ENCODE results near the gene MRGPRE.

MRGPRE gene

DNA sequence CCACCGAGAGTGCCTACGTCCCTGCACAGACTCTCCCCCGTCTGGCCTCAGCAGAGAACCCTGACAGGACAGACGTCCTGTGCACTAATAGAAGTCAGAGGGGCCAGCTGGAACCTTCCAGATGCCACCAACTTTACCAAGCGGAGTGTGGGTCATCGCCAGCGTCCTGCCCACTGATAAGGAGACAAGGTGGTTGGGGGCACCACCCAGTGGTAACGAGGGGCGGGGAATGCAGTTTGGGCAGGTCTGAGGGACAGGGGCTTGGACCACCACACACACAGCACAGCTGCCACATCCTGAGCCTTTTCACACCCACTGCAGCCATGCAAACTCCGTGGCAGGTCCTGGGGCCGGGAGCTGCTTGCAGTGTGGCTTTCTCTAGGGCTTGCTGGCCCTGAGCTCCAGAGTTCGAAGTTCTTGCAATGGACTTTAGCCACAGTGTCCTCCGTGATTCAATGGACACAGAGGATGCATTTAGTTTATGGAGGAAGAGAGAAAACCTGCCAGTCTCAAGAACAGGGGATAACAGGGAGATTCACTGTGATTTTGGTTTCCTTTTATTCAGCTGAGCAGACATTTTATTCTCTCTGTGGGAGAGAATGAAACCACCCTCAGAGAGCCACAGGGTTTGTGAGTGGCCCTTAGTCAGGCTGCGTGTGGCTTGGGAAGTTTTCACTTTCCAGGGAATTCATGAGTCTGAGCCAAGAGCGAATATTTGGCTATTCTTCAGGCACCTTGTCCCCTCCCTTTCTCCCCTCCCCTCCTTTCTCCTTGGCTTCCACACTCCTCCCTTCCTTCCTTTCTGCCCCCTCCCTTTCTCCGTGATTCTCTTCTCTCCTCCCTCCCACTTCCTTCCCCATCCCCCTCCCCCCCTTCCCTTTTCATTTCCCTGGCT, 26.7 kb downstream of the MRGPRE start:
- Histone ChIP-seq H3K36me3 (ENCODE audit: insufficient read depth, insufficient read length, low read length) (no peaks in the 10 kb centered on the region), H3K9ac (ENCODE audit: insufficient read length, low read depth) (peak overlapping the region; percentile 25), H3K27me3 (ENCODE audit: insufficient read depth, insufficient read length) (peaks cover 71% of the 10 kb centered on the region), H3K9me3 (ENCODE audit: insufficient read depth, low read length) (peaks cover 11% of the 10 kb centered on the region; the same call in 1 of the 2 replicates), H3K4me3 (ENCODE audit: insufficient read length, low read depth) (no peak overlapping the region), H3K4me1 (ENCODE audit: insufficient read depth, insufficient read length) (peaks cover 11% of the 10 kb centered on the region)
- TF ChIP-seq ZNF274 (IDR thresholded peaks at IDR 0.05; ENCODE audit: low read depth, low read length) = no peak
- no peak for TF ChIP-seq SUZ12 (IDR thresholded peaks at IDR 0.05; ENCODE audit: extremely low read depth, insufficient read depth, insufficient read length)
- no peak for TF ChIP-seq YY1 (IDR thresholded peaks at IDR 0.05; ENCODE audit: insufficient read depth, insufficient read length)
- no peak for DNase-seq (ENCODE audit: low read depth, low spot score)

DNA sequence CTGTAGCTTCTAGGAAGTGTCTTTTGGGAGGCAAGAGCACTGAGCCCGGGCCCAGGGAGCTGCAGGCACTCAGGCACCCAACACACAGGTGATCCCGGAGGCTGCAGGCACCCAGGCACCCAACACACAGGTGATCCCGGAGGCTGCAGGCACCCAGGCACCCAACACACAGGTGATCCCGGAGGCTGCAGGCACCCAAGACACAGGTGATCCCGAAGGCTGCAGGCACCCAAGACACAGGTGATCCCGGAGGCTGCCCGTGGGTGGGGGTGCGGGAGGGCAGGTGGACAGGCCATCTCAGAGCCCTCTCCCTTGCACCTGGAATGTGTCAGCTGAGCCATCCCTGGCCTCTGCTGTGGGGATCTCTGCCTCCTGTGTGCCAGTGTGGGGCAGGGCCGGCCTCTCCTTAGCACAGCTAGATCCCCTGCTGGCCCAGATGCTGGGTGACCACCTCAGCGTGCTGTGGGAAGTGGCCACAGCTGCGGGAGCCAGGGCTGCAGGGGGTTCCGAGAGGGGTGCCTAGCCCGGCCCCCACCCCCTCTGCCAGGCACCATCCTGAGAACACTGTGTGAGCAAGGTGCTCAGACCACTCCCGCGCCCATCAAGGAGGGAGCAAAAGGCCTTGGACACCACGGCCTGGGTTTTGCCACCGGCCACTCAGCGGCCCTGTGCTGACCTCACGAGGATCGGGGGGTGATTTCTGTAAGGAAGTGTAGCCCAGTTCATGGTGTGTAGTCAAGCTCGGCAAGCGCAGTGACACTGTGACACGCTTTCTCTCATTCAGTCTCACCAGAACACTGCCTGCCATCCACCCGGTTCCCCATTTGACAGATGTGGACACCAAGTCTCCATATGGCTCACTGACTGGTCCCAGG, 27.8 kb downstream of the MRGPRE start:
- Histone ChIP-seq H3K4me1 (ENCODE audit: insufficient read depth, insufficient read length) (peaks cover 15% of the 10 kb centered on the region), H3K36me3 (ENCODE audit: insufficient read depth, insufficient read length, low read length) (no peaks in the 10 kb centered on the region), H3K9me3 (ENCODE audit: insufficient read depth, low read length) (peaks cover 9% of the 10 kb centered on the region; the same call in 1 of the 2 replicates), H3K4me3 (ENCODE audit: insufficient read length, low read depth) (no peak overlapping the region), H3K27me3 (ENCODE audit: insufficient read depth, insufficient read length) (peaks cover 67% of the 10 kb centered on the region), H3K9ac (ENCODE audit: insufficient read length, low read depth) (no peak overlapping the region)
- TF ChIP-seq ZNF274 (IDR thresholded peaks at IDR 0.05; ENCODE audit: low read depth, low read length) (no peak), SUZ12 (IDR thresholded peaks at IDR 0.05; ENCODE audit: extremely low read depth, insufficient read depth, insufficient read length) (no peak), YY1 (IDR thresholded peaks at IDR 0.05; ENCODE audit: insufficient read depth, insufficient read length) (no peak)
- no peak for DNase-seq (ENCODE audit: low read depth, low spot score)

DNA sequence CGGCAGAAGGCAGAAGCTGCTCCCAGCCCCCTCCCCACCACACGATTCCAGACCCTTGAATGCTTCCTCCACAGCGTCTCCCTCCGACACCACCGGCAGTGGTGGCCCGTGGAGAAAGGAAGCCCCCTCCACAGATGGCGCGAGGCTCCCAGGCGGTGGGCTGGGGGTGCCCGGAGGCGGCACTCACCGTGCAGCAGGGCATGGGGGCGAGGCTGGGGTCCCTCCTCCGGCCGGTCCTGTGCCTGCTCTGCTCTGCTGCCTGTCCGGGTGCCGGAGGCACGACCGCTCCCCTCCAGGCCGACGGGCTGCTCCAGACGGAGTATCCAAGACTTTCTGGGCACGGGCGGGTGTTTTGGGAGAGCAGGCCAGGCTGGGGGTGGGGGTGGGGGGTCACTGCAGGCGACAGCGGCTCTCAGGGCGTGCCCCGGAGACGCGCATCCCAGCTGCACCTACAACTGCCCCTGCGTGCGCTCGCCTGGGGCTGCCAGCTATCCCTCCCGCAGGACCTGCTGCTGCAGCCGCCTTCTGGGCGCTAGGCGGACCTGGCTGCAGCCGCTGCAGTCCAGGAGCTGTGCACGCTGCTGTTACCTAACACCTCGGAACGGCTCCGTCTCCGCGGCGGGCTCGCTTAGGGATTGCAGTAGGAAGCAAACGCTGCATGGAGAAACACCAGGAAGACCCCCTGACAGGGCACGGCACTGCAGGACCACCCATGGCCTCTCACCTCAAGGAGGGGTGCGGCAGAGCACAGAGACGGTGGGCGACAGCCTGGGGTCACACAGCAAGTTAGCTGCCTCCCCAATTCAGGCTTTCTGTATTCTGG, 28.8 kb downstream of the MRGPRE start:
- Histone ChIP-seq H3K9me3 (ENCODE audit: insufficient read depth, low read length) (peaks cover 9% of the 10 kb centered on the region; the same call in 1 of the 2 replicates), H3K36me3 (ENCODE audit: insufficient read depth, insufficient read length, low read length) (no peaks in the 10 kb centered on the region), H3K27me3 (ENCODE audit: insufficient read depth, insufficient read length) (peaks cover 58% of the 10 kb centered on the region), H3K9ac (ENCODE audit: insufficient read length, low read depth) (peak overlapping the region; percentile 76), H3K4me3 (ENCODE audit: insufficient read length, low read depth) (peak overlapping the region; percentile 22), H3K4me1 (ENCODE audit: insufficient read depth, insufficient read length) (peaks cover 15% of the 10 kb centered on the region)
- no peak for TF ChIP-seq SUZ12 (IDR thresholded peaks at IDR 0.05; ENCODE audit: extremely low read depth, insufficient read depth, insufficient read length)
- no peak for TF ChIP-seq ZNF274 (IDR thresholded peaks at IDR 0.05; ENCODE audit: low read depth, low read length)
- TF ChIP-seq YY1 (IDR thresholded peaks at IDR 0.05; ENCODE audit: insufficient read depth, insufficient read length) = no peak
- DNase-seq (ENCODE audit: low read depth, low spot score) = no peak

DNA sequence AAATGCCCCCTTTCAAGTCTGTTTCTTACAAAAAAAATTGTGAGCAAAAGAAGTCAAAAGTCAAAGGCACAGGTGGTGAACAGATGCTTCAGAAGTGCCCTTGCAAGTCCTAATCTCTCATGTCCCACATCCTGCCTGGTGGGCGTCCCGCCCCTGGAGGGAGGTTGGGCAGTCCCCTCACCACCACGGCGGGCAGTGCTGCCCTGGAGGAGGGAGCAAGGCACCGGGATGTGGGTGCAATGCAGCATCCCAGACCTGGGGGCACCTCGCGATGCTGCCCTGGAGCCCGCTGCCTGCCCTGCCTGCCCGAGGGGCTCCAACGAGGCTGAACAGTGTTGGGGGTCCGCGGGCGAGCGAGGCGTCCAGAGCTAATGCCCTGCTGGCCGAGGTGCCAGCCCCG, 29.5 kb downstream of the MRGPRE start:
- Histone ChIP-seq H3K9me3 (ENCODE audit: insufficient read depth, low read length) (peaks cover 9% of the 10 kb centered on the region; the same call in 1 of the 2 replicates), H3K4me3 (ENCODE audit: insufficient read length, low read depth) (no peak overlapping the region), H3K36me3 (ENCODE audit: insufficient read depth, insufficient read length, low read length) (no peaks in the 10 kb centered on the region), H3K9ac (ENCODE audit: insufficient read length, low read depth) (peak overlapping the region; percentile 76), H3K27me3 (ENCODE audit: insufficient read depth, insufficient read length) (peaks cover 51% of the 10 kb centered on the region), H3K4me1 (ENCODE audit: insufficient read depth, insufficient read length) (peaks cover 15% of the 10 kb centered on the region)
- DNase-seq (ENCODE audit: low read depth, low spot score) = no peak
- TF ChIP-seq YY1 (IDR thresholded peaks at IDR 0.05; ENCODE audit: insufficient read depth, insufficient read length) = no peak
- TF ChIP-seq SUZ12 (IDR thresholded peaks at IDR 0.05; ENCODE audit: extremely low read depth, insufficient read depth, insufficient read length) = no peak
- no peak for TF ChIP-seq ZNF274 (IDR thresholded peaks at IDR 0.05; ENCODE audit: low read depth, low read length)

DNA sequence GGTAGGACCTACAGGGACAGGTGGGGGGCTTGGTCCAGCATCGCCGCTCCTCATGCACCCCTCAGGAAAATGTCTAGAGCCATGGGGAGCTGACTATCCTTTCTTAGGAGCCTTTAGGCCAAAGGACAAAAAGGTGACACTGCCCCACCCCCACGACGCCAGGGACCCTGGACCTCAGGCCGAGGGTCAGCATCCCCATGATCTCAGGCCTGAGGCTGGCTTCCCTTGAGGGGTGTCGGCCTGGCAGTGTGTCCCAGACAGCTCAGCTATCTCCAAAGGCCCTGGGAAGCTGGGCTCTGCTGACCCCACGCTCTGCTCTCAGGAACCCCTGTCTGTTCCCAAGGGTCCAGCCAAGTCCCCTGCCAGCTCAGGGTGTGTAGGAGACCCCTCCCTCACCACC, 29.9 kb downstream of the MRGPRE start:
- TF ChIP-seq ZNF274 (IDR thresholded peaks at IDR 0.05; ENCODE audit: low read depth, low read length) (no peak), YY1 (IDR thresholded peaks at IDR 0.05; ENCODE audit: insufficient read depth, insufficient read length) (no peak), SUZ12 (IDR thresholded peaks at IDR 0.05; ENCODE audit: extremely low read depth, insufficient read depth, insufficient read length) (no peak)
- no peak overlapping the region for H3K9ac ChIP-seq (ENCODE audit: insufficient read length, low read depth)
- no peak for DNase-seq (ENCODE audit: low read depth, low spot score)
- H3K4me3 ChIP-seq (ENCODE audit: insufficient read length, low read depth) = no peak overlapping the region
- H3K4me1 ChIP-seq (ENCODE audit: insufficient read depth, insufficient read length) = peaks cover 15% of the 10 kb centered on the region
- H3K36me3 ChIP-seq (ENCODE audit: insufficient read depth, insufficient read length, low read length) = no peaks in the 10 kb centered on the region
- peaks cover 9% of the 10 kb centered on the region; the same call in 1 of the 2 replicates for H3K9me3 ChIP-seq (ENCODE audit: insufficient read depth, low read length)
- peaks cover 48% of the 10 kb centered on the region for H3K27me3 ChIP-seq (ENCODE audit: insufficient read depth, insufficient read length)

DNA sequence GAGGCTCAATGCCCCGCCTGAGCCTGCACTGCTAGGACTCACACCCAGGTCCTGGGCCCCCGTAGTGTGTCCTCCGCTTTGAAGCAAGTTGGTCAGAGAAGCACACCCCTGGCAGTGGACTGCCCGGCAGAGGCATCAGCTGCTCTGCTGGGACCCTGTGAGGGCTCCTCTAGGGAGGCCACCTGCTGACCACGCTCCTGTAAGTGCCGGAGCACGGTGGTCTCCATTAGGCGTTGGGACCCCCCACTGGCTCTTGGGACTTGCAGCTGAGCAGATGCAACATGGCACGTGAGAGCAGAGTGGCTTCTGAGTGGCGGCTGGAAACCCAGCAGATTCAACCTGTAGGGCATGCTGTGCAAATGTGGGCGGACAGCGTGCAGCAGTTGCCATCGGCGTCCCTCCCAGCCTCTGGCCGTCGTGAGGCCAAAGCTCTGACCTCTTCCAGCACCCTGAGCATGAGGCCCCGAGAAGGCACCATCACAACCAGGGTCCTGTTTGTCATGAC, 30.5 kb downstream of the MRGPRE start:
- Histone ChIP-seq H3K4me1 (ENCODE audit: insufficient read depth, insufficient read length) (peaks cover 15% of the 10 kb centered on the region), H3K9me3 (ENCODE audit: insufficient read depth, low read length) (peaks cover 9% of the 10 kb centered on the region; the same call in 1 of the 2 replicates)

More for the DNA sequence above, 30.5 kb downstream of the MRGPRE start:
- TF ChIP-seq ZNF274 (IDR thresholded peaks at IDR 0.05; ENCODE audit: low read depth, low read length) = no peak
- TF ChIP-seq SUZ12 (IDR thresholded peaks at IDR 0.05; ENCODE audit: extremely low read depth, insufficient read depth, insufficient read length) = no peak
- no peak for TF ChIP-seq YY1 (IDR thresholded peaks at IDR 0.05; ENCODE audit: insufficient read depth, insufficient read length)
- H3K9ac ChIP-seq (ENCODE audit: insufficient read length, low read depth) = no peak overlapping the region
- no peaks in the 10 kb centered on the region for H3K36me3 ChIP-seq (ENCODE audit: insufficient read depth, insufficient read length, low read length)
- H3K4me3 ChIP-seq (ENCODE audit: insufficient read length, low read depth) = no peak overlapping the region
- no peak for DNase-seq (ENCODE audit: low read depth, low spot score)
- peaks cover 42% of the 10 kb centered on the region for H3K27me3 ChIP-seq (ENCODE audit: insufficient read depth, insufficient read length)
